ENCODE data around the gene PGPEP1.
"Not testable (repeated sequence)": the region's sequence is repeated elsewhere in the genome, so short reads cannot be mapped to it uniquely, and the experiment has no call there.

Gene PGPEP1

DNA sequence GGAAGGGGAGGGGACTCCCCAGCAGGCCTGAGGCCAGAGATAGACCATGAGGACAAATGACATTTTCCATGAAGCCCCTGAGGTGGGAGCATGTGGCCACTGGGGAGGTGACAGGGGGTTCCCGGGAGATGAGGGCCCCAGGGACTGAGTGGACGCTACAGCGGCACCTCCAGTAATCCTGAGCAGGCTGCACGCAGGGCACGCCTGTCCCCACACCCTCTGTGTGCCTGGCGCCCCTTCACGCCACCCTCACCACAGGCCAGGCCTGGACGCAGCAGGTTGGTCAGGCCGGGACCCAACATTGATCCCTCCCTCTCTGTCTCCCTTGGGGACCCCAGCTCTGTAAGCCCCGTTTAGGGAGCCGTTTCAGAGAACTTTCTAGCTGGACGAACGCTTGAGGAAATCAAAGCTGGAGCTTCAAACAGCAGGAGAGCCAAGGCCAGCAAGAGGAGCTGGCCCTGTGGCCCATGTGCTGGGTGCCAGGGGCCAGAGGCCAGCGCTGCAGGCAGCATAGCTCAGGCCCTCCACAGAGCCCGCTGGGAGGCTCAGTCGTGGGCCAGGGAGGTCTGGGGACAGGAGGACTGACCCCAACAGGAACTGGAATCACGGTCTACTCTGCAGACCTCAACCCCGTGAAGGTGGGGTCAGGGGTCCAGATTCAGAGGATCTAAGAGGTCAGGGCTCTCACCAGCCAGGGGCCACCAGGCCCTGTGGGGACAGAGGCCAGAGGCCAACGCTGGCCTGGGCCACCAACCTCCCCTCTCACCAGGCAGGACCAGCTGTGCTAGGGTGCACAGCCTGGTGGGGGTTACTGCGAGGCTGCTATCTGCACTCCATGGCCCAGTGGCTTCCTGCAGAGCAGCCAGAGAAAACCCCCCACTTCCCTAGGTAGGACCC, 32.1 kb upstream of the PGPEP1 start:
- DNase-seq (ENCODE audit: low read depth) = no peak

DNA sequence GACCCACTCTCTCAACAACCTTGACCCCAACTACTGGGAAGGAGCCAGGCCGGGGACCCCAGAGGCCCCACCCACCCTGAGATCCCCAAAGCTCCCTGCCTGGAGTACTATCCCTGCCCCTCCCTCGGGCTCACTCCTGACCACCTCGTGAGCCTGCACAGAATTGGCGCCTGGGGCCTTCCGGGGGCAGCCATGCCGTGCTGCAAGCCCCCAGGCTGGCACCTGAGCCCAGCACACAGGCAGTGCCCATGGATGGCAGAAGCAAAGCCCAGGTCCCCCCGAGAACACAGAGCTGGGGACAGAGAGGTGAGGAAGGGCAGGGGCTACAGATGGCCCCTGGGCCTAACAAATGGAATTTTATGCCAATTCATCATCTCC, 31.5 kb upstream of the PGPEP1 start:
- DNase-seq (ENCODE audit: low read depth) = no peak

DNA sequence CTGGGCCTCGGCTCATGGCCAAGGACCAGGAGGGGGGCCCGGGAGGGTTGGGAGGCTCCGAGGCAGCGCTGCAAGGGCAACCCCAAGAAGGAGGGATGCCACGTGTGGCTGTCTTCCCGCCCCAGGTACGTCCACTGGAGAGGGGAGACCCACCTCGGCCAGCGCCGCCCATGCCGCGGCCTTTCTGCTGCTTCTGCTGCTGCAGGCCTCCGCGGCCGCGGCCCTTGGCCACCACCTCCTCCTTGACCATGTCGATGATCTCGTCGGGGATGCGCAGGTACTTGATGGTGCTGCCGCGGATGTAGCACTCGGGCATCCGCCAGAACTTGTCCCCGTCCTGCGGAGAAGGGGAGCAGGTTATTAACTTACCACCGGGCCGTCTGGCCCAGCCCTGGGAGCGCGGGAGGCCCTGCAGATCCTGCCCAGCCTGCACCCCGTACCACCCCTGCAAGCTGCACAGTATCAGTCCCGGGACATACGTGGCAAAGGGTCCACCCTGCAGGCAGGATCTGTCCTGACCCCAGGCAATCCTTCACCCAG, 30.8 kb upstream of the PGPEP1 start:
- no peak for DNase-seq (ENCODE audit: low read depth)

GRCh38 chr19:18310118-18310909, 30.1 kb upstream of the PGPEP1 start:
- DNase-seq (ENCODE audit: low read depth) = no peak

GRCh38 chr19:18310966-18311365, 29.4 kb upstream of the PGPEP1 start:
- no peak for DNase-seq (ENCODE audit: low read depth)

GRCh38 chr19:18311502-18312091, 28.8 kb upstream of the PGPEP1 start:
- no peak for DNase-seq (ENCODE audit: low read depth)

GRCh38 chr19:18312092-18312534, 28.3 kb upstream of the PGPEP1 start:
- DNase-seq (ENCODE audit: low read depth) = no peak

DNA sequence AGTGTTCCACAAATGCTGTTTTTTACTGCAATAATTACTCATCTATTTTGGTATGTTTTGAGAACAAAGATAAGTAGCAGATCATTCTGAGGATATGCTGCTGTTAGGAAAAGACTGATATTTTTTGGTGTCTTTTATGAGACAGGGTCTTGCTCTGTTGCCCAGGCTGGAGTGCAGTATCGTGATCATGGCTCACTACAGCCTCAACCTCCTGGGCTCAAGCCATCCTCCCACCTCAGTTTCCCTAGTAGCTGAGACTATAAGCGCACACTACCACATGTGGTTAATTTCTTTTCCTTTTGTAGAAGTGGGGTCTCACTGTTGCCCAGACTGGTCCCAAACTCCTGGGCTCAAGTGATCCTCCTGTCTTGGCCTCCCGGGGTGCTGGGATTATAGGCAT, 27.0 kb upstream of the PGPEP1 start:
- DNase-seq (ENCODE audit: low read depth) = no peak

GRCh38 chr19:18317961-18318800, 22.2 kb upstream of the PGPEP1 start:
- no peak for DNase-seq (ENCODE audit: low read depth)

DNA sequence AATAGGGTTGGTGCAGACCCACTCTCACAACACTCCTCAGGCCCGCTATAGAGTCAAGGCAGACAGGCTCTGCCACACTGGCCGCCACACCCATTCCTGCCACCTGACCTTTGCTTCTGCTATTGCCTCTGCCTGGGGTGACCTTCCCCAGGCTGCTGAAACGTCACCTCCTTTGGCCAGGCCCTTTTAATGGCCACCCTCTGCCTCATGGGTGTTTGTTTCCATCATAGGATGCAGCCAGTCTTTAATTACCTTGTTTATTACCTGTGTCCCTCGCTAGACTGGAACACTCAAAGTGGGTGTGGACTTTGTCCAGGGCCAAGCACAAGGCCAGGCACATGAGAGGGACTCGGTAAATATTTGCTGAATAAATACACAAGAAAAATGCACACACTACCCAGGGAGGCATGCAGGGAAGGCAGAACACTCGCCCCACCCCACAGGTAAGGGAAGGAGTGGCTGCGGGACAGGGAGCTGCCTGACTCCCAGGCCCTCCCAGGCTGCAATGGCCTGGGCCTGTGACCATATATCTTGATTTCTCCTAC, 20.7 kb upstream of the PGPEP1 start:
- no peak for DNase-seq (ENCODE audit: low read depth)

- DNase-seq (ENCODE audit: low read depth) = no peak
These were observed 19.3 kb upstream of the PGPEP1 start for GRCh38 chr19:18320865-18321733.

DNA sequence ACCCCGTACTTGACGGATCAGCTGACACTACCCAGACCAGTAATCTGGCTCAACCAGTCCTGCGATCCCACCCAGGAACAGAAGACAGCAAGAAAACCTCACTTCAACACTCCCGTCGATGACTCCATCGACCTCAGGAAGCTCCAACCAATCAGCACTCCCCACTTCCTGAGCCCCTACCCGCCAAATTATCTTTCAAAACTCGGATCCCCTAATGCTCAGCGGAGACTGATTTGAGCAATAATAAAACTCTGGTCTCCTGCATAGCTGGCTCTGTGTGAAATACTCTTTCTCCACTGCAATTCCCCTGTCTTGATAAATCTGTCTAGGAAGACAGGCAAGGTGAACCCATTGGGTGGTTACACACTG, 18.7 kb upstream of the PGPEP1 start:
- DNase-seq (ENCODE audit: low read depth) = no peak

GRCh38 chr19:18322318-18322758, 18.1 kb upstream of the PGPEP1 start:
- no peak for DNase-seq (ENCODE audit: low read depth)

GRCh38 chr19:18322759-18323460, 17.5 kb upstream of the PGPEP1 start, which contains the start of gene LSM4:
Gene LSM4, minus strand, starts transcription at chr19:18323076. Its CDS starts 56 bp downstream, at chr19:18323020.
- DNase-seq (ENCODE audit: low read depth) = peak; percentile 99

- DNase-seq (ENCODE audit: low read depth) = not testable (repeated sequence)
These were observed 16.0 kb upstream of the PGPEP1 start for GRCh38 chr19:18324373-18324731.

DNA sequence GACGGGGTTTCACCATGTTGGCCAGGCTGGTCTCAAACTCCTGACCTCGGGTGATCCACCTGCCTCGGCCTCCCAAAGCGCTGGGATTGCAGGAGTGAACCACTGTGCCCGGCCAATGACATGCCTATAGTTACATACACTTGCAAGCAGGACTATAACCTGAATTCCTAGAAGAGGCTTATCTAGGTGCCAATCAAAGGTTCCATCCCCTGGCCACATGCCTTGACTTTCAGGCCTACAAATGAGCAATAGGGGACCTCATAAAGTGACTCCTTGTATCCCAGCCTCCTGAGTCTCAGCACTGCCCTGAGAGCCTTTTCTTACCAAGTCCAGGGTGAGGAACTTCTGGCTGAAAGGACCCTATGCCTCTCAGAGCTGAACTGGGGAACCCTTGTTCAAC, 13.6 kb upstream of the PGPEP1 start:
- no peak for DNase-seq (ENCODE audit: low read depth)

- peak; percentile 82 for DNase-seq (ENCODE audit: low read depth)
These were observed 11.9 kb upstream of the PGPEP1 start for GRCh38 chr19:18328340-18329034.

- no peak for DNase-seq (ENCODE audit: low read depth)
These were observed 11.4 kb upstream of the PGPEP1 start for GRCh38 chr19:18329035-18329376.

GRCh38 chr19:18330868-18331267, 9.5 kb upstream of the PGPEP1 start:
- no peak for DNase-seq (ENCODE audit: low read depth)
